ENCODE data around the gene OSBPL10.

Gene OSBPL10

DNA sequence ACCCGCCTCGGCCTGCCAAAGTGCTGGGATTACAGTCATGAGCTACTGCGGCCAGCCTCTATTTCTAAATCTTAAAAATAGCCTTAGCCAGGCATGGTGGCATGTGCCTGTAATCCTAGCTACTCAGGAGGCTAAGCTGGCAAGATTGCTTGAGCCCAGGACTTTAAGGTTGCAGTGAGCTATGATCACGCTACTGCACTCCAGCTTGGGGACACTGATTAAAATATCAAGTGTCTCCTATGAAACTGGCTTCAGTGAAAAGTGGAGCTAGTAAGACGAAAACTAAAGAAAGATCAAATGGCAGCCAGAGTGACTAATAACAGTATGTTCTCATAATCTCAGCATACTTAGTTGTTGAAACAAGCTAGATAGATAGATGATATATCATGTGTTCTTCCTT is 335.8 kb downstream of the OSBPL10 start:
- DNase-seq = no peak

DNA sequence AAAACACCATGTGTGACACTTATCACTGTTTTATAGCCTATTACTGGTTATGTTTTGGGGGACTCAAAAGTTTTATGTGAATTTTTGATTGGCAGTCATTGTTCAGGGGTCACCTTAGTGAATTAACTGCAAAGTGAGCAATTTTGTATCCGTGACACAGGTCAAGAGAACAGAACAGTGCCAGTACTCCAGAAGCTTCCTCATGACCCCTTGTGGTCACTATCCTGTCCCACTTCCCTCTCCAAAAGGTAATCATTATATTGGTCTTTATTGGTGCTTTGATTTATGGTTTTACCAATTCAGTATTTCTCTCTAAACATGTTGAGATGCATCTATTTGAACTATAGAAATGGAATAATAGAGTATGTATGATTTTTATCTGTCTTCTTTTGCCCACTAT is 341.2 kb downstream of the OSBPL10 start:
- DNase-seq = no peak

- no peak for DNase-seq
Measured at GRCh38 chr3:31636694-31637442, 344.2 kb downstream of the OSBPL10 start.

DNA sequence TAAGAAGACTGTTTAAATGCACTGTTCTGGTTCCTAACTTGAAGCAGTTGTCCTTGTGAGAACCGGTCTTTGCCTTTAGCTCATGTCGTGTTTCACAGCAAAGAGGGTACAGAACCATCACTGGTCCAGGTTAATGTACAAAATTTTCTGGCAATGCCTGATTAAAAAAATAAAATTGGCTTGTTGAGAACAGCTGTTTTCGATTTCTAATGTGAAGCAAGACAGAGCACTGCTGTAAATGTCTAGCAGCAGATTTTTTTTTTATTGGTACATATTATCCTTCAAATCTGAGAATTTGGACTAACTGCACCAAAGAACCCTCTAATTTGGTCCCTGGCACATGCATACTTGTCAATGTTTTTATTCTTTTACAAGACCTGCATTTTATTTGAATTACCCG is 345.0 kb downstream of the OSBPL10 start:
- no peak for DNase-seq

GRCh38 chr3:31635545-31635944 is 345.5 kb downstream of the OSBPL10 start:
- no peak for DNase-seq

- no peak for DNase-seq
Measured at GRCh38 chr3:31634476-31634875, 346.6 kb downstream of the OSBPL10 start.

GRCh38 chr3:31629054-31629453 is 352.0 kb downstream of the OSBPL10 start:
- DNase-seq = no peak

- no peak for DNase-seq
Measured at GRCh38 chr3:31625358-31625757, 355.7 kb downstream of the OSBPL10 start.

DNA sequence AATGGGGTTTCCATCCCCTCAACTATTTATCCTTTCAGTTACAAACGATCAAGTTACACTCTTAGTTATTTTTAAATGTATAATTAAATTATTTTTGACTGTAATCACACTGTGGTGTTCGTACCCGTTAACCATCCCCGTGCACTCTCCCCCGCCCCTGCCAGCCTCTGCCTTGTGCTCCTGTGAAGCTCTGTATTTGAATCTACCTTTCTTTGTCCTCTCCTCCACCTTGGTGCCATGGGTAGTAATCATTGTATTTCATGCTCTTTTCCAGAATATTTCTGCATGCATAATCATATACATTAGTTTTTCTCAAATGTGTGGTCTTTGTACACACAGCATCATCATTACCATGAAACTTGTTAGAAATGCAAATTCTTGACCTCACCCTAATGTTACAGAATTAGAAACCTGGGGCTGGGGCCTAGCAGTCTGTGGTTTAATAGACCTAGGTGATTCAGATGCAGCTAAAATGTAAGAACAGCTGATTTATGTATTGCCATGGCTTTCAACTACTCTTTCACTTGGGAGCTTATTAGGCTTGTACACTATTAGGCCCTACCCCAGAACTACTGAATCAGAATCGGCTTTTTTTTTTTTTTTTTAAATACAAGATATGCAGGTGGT is 356.9 kb downstream of the OSBPL10 start:
- no peak for DNase-seq

DNA sequence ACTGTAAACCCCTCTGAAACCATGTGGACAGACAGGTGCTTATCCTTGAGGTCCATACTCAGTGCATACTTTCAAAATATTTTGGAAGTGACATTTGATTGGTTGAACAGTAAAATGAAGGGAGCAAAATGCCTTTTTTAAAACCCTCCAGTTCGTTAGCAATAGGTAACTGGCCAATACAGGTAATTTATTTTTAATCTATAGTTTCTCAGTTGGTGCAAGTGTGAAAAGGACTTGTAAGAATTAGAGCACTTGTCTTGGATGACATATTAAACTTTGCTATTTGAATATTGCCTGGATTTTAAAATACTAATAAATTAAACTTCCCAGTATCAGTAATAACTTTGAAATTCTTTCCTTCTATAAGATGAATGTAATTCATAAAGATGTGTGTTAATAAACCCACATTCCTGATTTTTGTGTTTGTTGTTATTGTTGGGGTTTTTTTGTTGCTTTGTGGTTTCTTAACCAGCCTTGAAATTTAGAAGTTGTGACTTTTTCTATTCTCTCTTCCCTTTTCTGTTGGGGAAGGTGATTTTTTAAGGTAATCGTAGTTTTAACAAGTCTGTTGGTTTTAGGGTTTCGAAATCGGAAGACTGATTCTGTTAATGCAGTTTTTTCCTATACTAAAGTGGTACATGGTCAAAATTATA is 358.3 kb downstream of the OSBPL10 start:
- DNase-seq = no peak

- no peak for DNase-seq
Measured at GRCh38 chr3:31621314-31621713, 359.7 kb downstream of the OSBPL10 start.

DNA sequence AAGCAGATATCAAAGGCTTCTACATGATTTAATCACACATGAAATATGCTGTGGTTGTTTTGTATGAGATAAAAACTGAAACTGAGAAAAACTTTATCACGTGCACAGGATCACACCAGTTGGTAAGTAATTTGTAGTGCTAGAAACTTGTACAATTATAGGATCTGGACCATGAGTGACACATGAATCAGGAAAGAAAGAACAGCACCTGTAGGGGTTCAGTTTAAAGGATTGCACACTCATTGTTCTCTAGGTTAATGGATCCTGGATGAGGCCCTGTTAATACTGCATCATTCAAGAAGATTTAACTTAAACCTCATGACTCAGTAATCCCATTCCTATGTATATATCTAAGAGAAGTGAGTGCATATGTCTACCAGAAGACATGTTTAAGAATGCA is 360.4 kb downstream of the OSBPL10 start:
- DNase-seq = no peak

DNA sequence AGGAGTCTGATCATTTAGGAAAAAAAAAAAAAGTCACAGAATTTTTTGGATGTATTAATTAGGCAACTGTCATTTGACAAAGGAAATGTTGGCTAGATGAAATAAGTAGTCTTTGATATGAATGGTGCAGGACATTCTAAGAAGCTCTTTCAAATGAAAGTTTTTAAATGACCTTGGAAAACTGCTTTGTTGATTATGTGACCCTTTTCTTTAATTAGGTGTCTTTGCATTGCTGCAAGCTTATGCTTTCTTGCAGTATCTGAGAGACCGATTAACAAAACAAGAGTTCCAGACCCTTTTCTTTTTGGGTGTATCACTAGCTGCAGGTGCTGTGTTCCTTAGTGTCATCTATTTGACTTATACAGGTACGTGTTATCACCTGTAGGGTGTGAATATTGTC is 364.4 kb downstream of the OSBPL10 start:
- DNase-seq = no peak

GRCh38 chr3:31615071-31615875 is 365.8 kb downstream of the OSBPL10 start:
- no peak for DNase-seq

GRCh38 chr3:31614162-31614921 is 366.7 kb downstream of the OSBPL10 start:
- no peak for DNase-seq

DNA sequence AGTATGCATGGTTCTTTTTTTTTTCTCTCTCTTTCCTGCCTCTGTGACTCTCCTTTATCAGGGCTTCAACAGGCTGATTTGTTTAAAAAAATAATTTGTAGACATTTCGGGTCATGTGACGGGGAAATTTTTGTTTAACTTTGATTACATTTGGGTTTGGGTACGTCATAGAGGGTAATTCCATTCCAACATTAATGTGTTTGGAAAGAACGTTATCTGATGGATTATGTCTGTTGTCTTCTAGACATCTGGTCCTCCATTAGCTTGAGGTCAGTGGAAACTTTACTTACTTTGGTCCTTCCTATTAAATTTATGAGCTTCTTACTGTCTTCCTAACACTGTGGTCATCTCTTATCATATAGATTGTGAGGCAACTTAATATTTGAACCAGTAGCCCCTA is 367.4 kb downstream of the OSBPL10 start:
- DNase-seq = no peak

DNA sequence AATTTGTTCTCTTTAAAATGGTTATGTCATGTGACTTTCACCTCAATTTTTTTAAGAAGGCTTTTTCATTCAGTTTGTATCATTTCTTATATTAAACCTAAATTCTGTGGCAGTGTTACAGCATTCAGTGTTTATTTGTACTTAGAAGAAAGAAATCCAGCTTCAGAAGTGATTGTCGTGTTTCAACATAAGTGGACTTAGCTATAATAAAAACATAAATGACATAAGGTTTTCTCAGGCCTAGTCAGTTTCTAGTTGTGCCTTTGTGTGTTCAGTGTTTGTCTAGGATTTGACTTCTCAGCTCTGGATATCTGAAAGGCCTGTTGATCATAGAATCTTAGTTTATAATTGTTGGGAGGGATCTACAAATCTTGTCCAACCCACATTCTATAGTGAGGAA is 367.9 kb downstream of the OSBPL10 start:
- DNase-seq = no peak

Measured in activated effector memory CD4-positive, alpha-beta T cell treated with Interleukin-2 at 50 U/mL for 16 hours (primary cell).